HL-60/S4 treated with retinoic acid at 250 ng/mL for 4 days and 3 days (cell line): ENCODE measurements around the gene OLFM1.
"Not testable (repeated sequence)": the region's sequence is repeated elsewhere in the genome, so short reads cannot be mapped to it uniquely, and the experiment has no call there.

Source experiments
- in situ Hi-C: fragments of 300-500 bp; cut with MboI; formaldehyde crosslinking; loops from 2 replicates; pipeline ENCODE4 v1.7.0; 2022; ENCODE audit warnings: low sequenced_read_pairs

The OLFM1 gene

DNA sequence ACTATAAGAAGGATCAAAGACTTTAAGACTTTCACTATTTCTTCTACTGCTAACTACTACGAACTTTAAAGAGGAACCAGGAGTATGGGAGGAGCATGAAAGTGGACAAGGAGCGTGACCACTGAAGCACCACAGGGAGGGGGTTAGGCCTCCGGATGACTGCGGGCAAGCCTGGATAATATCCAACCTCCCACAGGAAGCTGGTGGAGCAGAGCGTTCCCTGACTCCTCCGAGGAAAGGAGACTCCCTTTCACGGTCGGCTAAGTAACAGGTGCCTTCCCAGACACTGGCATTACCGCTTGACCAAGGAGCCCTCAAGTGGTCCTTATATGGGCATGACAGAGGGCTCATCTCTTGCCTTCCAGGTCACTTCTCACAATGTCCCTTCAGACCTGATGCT lies 62.4 kb downstream of the OLFM1 start:
- in situ Hi-C loops: not testable (repeated sequence)

DNA sequence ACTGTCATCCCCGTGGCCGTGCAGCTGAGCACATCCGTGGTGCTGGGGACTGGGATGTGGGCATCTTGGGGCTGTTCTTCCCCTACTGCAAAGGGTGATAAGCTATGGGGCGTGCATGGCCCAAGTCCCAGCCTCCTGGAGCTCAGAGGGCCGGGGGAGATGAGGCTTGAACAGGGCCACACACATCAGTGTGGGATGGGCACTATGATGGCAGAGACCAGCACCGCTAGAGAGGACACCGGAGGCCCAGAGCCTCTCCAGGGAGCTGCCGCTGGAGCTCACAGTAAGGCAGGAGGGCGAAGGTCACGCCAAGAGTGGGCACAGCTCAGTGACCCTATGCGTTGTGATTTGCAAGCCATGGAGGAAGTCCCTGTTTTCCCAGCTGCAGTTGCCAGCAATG lies 63.5 kb downstream of the OLFM1 start:
- in situ Hi-C loops: no loop called here

DNA sequence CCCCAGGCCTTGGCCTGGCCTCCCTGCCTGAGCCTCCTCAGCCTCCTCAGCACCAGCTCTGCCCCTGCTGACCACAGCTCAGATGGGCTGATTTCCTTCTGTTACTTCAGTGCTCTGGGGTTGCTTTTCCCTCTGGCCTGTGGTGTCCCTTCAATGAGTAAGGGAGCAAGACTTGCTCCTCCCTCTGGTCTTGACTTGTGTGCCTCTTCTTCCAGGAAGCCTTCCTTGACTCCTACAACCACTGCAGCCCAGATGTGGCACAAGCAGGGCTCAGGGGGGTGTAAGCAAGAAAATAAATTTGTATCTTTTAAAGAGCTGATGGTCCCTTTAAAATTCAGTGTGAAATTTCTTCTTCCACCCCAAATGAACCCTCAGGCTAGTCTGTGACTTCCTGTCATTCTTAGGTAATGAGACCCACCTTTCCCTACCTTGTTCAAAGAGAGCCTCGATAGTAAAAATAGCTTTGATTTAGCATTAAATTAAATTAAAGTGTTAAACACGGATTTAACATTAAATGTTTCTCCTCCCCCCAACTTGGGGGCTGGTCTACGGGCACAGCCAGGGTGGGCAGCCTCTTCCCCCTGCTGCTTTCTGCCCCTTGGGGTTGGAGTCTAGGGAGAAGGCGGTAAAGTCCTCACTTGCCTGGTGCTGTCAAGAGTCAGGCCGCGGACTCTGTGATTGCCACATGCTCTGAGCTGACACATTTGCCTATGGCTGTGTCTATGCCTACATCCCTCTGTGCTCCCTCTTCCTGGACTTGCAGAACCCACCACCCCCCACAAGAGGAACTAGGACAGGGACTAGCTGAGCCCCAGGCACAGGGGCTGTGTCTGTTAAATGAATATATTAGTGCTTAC lies 64.5 kb downstream of the OLFM1 start:
- in situ Hi-C loops: no loop called here

DNA sequence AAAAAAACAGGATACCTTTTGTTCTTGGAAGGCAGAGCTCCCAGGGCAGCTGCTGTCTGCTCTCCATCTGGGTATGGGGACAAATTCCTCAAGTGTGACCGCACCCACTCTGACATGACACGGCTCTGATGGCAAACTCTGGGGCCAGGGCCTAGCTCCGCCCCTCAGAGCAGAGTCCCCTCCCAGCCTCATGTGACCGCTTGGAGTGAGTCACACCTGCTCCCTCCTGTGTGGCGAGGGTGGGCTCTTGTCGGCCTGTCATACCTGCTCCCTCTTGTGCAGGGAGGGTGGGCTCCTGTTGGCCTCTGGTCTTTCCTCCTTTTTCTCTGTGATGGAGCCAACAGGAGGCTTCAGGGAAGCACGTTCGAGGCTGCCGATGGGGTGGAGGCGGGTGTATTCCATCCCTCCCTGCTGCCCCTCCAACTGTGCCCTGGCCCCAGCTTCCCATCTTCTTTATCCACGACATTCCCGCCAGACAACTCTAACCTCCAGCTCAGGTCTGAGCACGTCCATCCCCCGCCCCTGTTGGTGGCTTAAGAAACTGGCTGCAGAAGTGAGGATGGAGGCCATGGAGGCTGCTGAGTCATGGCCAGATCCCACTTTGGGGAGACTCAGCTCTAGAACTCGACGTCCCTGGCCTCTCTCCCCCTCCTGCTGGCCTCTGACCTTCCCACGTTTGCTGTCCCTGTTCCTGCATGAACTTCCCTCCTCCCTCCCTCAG lies 65.3 kb downstream of the OLFM1 start:
- in situ Hi-C loops: no loop called here

DNA sequence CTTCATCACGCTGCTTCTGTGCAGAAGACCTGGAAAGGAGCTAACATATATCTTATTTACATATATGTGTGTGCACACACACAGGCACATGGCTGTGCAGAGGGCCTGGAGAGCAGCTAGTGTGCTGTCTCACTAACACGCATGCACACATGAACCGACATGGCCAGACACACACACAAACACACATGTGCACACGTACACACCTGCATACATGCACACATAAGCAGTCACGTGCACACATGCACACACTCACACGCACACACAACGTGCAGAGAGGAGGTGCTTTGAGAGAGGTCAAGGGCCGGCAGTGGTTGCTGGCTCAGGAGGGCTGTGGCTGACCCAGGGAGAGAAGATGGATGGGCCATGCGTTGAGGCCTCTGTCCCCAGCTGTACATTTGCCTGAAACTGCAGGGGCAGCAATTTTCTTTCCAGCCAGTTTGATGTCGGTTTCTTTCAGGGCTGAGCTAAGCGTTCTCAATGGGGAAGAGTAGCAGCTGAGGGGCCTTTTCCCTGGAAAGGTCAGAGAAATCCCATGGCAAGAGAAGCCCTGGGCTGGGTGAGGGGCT lies 66.7 kb downstream of the OLFM1 start:
- in situ Hi-C loops: no loop called here

DNA sequence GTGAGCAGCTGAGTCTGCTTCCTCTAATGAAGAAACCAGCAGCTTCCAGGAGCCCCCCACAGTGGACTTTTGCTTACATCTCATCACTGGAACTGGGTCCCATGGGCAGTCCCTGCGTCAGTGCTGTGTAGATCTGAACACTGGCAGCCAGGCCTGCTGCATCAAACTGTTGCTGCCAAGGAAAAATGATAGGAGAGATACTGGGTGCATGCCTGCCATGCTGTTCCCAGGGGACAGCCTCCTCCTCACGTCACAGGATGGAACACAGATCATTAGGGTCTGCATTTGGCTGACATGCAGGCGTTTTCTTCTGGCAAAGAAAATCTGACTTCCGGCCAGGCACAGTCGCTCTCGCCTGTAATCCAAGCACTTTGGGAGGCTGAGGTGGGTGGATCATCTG lies 67.9 kb downstream of the OLFM1 start:
- in situ Hi-C loops: no loop called here

DNA sequence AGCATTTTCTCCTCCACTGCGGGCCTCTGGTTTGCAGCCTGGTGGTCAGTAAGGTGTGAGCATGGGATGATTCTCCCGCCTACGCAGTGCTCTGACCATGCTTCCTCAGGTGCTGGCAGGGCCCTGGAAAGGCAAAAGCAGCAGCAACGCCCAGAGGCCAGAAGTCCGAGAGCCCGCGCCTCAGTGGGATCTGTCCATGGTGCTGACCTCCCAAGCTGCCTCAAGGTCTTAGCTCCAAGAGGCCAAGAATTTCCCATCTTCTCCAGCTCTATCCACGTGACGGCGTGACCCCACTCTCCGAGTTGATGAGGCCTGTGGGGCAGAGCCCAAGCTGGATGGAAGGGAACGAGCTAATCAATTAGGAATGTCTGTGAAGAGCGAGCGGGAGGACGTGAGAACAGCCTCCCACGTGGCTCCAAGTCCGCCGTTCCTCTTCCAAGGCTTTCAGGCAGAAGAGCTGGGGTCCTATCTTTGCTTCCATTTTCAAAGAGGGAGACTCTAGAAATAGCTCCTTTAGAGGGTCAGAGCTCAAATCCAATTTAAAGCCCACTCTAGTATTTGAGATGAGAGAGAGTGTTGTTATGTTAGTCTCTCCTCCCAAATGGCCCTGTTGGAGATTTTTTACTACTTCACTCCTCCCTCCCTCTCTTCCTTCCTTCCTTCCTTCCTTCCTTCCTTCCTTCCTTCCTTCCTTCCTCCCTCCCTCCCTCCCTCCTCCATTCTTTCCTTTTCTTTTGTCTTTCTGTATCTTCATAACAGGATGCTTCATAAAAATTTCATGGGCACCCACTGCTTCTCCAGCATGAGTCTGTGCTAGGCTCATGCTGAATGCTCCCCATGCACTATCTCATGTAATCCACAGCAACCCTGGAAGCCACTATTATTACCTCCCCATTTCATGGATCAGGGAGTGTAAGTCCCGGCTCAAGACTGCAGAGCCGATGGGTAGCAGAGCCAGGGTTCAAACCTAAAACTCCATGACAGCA lies 69.3 kb downstream of the OLFM1 start:
- in situ Hi-C loops: no loop called here

DNA sequence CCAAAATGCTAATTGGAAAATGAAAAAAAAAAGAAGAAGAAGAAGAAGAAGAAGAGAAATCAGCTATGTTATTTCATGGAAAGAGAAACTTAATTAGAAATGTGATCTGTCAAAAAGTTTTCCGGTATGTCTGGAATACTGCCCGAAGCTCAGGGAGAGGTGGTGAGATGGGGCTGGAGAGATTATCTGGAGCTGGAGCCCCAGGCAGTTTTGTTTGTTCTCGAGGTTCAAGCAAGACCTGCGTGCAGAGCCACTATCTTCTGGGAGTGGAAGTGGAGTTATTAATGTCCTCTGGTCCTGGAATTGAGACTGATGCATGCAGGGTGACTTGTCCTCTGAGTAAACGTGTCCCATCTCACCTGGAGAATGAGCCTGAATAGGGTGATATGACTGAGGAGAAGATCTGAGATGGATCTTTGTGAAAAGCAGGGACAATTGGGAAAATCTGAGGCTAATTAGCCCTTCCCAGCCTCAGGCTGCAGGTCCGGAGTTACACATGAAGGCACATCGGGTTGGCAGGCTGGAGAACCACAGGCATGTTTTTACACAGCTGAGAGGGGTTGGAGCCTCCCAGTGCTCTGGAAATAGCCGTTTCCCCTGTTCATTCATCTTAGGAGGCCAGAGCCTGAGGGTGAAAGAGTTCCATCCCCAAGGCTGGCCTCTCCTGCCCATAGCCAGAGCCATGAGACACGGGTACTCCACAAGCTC lies 70.5 kb downstream of the OLFM1 start:
- in situ Hi-C loops: no loop called here

DNA sequence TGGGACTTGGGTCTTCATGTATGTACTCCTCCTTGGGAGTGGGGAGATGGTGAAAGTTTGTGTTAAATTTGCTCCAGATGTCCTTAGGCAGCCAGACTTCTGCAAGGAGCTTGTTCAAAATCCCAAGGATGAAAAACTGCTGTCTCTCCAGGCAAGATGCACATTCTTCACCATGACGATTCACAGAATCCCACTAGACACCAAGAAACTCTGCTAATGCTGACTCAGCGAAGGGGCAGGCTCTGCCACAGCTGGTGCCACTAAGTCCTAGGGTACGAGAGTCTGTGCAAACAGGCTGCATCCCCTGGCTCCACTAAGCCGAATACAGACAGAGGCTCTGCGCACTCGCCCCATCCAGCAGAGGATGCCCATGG lies 71.1 kb downstream of the OLFM1 start:
- in situ Hi-C loops: no loop called here

DNA sequence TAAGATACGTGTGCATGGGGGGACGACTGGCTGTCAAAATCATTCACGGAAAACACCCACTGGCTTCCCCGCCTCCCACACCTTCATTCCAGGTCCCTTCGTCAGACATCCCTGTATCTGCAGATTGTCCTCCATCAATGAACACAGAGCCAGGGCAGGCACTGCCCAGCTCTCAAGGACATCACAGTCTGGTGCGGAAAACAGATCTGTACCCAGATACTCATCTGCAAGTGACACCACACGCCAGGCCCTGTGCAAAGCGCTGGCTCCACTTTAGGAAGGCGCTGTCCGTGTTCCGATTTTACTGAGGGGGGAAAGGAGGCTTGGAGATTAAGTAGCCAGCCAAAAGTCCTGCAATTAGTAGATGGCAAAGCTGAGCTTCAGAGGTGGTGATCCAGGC lies 72.3 kb downstream of the OLFM1 start:
- in situ Hi-C loops: no loop called here

DNA sequence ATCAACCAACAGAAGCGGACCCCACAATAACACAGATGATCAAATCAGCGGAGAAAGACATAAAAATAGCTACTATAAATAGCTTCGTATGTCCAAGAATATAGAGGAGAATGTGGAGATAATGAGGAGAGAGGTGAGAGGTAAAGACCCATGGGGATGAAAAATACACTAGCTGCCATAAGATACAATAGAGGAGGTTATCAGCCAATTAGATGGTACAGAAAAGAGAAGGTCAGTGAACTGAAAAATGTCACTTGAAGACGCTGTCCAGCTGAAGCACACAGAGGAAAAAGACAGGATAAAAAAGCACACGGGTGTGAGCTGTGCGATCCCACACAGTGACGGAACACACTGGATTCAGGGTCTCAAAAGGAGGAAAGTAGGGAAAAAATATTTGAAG lies 73.4 kb downstream of the OLFM1 start:
- in situ Hi-C loops: no loop called here

DNA sequence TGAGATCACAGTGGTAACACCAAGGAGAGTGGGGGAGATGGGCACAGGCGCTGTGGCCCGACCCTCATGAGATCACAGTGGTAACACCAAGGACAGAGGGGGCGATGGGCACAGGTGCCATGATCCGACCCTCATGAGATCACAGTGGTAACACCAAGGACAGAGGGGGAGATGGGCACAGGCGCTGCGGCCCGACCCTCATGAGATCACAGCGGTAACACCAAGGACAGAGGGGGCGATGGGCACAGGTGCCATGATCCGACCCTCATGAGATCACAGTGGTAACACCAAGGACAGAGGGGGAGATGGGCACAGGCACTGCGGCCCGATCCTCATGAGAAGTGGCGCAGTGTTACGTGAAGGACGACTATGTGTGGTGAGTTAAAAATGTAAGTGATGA lies 75.1 kb downstream of the OLFM1 start:
- in situ Hi-C loops: not testable (repeated sequence)

DNA sequence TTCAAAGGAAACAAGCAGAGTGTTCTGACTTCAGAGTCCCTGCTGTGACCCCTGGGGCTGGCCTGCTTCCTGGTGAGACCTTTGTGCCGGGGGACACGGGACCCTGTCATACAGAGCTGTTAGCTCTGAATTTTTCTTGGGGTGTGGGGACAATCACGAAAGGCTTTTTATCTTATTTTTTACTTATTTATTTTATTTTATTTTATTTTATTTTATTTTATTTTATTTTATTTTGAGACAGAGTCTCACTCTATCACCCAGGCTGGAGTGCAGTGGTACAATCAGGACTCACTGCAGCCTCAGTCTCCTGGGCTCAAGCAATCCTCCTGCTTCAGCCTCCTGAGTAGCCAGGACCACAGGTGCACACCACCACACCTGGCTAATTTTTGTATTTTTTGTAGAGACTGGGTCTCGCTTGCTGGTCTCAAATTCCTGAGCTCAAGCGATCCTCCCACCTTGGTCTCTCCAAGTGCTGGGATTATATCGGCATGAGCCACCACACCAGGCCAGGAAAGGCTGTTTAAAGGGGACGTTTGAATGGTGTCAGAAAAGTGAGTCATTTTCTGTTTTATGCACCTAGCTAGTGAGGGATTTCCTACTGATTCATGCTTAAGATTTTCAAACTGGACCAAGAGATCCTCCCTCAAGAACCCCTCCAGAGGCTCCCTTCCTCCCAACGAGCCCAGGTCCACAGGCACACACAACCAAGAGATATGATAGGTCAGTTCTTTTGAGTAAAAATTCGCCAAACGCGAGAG lies 75.7 kb downstream of the OLFM1 start:
- in situ Hi-C loops: no loop called here

DNA sequence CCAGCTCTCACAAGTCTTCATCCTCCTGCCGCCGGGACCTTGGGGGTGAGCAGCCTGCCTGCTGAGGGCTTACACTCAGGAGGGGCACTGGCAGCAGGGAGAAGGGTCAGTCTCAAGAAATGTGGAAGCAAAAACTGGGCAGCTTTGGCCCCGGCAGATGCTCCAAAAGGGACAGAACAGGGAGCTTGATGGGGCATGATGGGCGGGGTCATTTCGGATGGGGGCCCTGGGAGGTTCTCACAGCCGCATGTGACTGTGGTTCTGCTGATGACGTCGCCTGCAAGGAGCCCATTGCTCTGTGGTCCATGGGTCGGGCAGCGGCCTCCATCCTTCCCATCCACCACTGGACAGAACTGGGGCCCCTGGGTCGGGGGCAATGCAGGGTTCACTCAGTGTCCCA lies 76.6 kb downstream of the OLFM1 start:
- in situ Hi-C loops: no loop called here

DNA sequence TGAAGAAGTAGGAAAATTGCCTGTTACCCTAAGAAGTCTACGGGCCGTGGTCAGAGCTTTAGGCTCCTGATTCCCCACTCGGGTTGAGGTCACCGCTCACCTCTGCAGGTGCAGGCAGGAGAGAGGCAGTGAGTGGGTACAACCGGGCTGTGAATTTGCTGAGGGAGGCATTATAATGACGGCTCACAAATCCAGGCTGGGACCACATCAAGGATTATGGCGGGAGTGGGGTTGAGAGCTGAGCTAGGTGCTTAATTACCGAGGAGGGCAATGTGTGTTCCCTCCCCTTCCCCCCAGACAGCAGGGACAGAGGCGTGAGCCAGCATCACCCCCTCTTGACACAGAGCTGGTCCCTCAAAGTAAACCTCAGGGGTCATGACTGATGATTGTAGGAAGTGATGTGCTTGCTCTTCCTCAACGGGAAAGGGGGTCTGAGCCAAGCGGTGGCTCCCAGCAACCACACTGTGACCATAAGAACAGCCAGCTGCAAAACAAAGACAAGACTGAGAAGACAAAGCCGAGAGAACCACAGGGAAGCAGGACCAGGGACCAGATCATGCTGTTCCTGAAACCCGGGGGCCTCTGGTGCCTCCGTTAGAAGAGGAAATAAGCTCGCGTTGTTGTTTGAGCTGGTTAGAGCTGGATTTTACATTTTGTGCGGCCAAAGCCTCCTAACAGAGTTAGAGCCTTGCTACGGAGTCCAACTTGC lies 77.7 kb downstream of the OLFM1 start:
- in situ Hi-C loops: no loop called here

DNA sequence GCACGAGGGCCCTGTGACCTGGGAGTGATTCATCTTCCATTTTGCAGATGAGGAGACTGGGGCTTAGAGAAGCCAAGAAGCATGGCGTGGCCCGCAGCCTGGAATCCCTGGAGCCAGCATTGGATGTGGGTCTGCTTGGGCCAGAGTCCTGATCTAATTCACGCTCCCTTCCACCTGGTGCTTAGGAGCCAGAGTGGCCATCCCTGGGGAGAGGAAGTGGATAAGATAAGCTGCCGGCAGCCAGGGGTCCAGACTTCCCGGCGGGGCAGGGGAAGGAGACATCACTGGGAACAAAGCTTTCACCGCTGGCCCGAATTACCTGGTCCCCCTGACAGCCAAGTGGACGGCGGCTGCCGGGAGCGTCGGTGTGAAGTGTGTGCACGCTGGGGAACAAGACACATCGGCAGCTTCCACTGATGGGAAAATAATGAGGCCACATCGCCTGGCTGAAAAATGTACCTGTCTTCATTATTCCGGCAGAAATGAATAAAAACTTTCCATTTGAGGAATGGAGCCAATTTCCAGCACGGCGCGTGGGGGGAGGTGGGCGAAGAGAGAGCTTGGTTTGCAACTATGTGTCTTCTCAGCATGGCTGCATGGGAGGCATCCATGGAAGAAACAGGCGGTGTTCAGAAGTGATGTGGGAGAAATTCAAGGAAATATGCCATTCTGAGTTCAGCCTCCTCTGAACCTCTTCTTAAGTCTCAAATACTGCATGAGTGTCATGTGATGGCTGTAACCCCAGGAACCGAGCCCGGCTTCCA lies 78.5 kb downstream of the OLFM1 start:
- in situ Hi-C loops: no loop called here

DNA sequence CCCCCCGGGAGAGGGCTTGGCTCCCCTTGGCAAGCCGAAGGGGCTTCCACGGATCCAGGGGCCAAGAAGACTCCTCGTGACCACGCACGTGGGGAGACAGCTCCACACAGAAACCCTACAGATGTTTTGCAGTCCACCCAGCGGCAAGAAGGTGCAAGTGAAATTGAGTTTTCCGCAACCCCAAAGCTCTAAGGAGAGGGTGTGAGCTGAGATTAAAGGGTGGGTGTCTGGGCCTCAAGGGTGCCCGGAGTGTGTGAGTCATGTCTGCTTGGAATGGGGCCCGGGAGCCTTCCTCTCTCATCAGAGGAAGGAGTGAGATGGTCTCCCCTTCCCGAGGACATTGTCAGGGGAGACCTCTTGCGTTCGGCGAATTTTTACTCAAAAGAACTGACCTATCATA lies 79.1 kb downstream of the OLFM1 start:
- in situ Hi-C loops: no loop called here

DNA sequence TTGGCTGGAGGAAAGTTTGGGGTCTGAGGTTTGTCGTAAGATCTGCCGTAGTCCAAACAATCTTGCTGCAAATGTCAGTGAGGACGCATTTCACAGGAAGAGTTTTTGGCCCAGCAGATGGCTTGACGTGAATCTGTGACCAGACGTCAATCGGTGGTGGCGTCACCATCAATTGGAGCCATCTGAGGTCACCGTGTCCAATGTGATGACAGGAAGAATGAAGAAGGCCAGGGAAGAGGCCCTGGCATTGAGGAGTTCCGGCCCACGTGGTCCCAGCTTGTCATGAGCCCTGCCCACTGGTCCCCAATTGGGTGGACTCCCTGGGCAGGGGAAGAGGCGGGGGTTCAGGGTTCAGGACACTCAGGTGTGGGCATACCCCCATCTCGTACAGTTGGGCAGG lies 79.9 kb downstream of the OLFM1 start:
- in situ Hi-C loops: no loop called here
